Activated CD8-positive, alpha-beta memory T cell treated with anti-CD3 and anti-CD28 coated beads, Interleukin-2, amount 50 U/mL, for 24 hours (primary cell): ENCODE measurements around the gene DARS1.
"Not testable (repeated sequence)": the region's sequence is repeated elsewhere in the genome, so short reads cannot be mapped to it uniquely, and the experiment has no call there.

ENCODE experiments used
- DNase-seq: peaks from one replicate; pipeline ENCODE4 v3.0.0-alpha.2; 2020; ENCODE audit errors: extremely low read depth

The DARS1 gene

DNA sequence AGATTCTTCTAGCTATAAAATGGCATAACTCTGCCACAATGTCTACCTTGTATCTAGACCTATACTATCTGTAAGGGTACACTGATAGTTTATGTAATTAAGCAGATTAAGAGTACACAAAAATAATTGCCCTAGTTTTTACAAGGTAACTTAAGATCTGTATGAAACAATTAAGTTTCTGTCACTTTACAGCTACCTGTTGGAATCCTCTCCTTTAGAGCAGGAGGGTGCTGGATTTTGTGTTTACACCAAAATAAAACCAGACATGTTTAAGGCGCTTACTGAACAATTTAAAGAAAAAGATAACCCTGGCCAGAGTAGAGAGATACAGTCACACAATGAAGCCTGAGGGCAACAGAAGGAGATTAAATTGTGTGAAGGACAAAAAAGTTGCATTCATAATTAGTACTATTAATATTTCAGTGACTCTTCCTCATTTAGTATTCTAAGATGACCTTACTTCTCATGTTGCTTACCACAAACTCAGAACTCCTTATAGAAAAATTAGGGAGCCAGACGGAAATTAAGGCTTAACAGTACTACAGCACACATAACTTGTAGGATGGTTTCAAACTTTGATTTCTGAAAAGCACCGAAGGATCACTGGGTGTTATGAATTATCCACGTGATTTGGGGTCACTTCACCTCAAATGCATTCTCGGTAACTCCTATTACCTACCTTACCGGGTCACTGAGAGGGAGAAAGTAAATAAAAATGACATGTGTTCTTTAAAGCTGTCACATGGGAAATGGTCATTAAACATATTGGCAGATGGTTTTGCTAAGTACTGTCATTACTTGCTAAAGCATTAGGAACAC is 1.0 kb downstream of the DARS1 start:
- no peak for DNase-seq

DNA sequence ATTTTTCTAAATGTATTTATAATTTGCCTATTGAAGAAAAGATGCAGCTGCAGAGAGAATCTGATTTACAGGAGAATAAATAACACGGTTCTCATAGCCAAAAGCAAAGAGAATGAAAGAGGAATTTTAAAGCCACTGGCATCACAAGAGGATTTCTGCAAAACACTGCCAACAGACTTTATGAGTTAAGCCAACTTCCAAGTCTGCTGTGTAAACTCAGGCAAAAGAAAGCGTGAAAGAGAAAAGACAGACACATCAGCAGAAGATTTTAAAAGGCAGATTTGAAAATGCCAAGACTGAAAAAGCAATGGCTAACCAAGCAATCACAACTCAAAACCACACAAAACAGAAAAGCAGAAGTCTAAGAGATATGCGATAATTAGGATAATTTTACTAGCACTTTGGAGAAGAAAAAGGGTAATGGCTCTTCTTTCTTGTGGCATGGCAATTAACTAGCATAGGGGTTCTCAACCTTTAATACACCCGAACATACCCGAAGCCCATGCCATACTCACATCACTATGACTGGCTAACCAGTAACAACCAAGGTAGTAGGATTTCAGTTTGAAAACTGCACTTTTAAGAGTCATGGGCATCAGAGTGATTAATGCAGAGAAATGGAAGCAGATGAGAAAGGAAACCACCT is 4.9 kb downstream of the DARS1 start:
- DNase-seq: no peak

DNA sequence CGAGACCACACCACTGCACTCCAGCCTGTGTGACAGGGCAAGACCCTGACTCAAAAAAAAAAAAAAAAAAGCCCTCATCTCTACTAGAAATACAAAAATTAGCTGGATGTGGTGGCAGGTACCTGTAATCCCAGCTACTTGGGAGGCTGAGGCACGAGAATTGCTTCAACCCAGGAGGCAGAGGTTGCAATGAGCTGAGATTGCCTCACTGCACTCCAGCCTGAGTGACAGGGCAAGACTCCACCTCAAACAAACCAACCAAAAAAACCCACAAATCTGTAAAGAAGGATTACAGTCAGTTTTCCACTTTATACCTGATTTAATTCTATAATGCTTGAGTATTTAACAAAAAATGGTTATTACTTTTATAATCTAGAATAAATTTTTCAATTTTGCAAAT is 9.7 kb downstream of the DARS1 start:
- DNase-seq: no peak

GRCh38 chr2:135974036-135974435 is 11.4 kb downstream of the DARS1 start:
- no peak for DNase-seq

- DNase-seq: no peak
Measured at GRCh38 chr2:135969655-135970387, 15.6 kb downstream of the DARS1 start.

DNA sequence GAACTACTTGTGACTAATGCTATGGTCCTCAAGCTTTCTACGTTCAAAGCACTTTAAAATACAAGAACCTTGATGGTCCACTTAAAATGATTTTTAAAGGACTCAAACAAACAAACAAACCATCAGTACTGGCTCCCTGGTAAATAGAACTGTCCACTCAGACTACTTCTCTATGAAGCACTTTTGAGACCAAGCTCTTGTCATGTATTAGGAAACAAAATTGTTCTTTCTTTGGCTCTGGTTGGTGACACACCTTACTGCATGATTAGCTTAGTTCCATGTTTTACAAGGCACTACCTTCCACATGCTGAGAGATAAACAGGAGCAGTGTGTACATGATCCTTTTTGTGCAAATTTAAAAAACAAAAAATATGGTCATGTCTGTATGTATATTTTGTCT is 19.7 kb downstream of the DARS1 start:
- no peak for DNase-seq

- DNase-seq: not testable (repeated sequence)
Measured at GRCh38 chr2:135964404-135964803, 21.0 kb downstream of the DARS1 start.

- no peak for DNase-seq
Measured at GRCh38 chr2:135963841-135964240, 21.6 kb downstream of the DARS1 start.

- DNase-seq: no peak
Measured at GRCh38 chr2:135962366-135963123, 22.9 kb downstream of the DARS1 start.

- no peak for DNase-seq
Measured at GRCh38 chr2:135960656-135961551, 24.5 kb downstream of the DARS1 start.

GRCh38 chr2:135960150-135960549 is 25.3 kb downstream of the DARS1 start:
- no peak for DNase-seq

DNA sequence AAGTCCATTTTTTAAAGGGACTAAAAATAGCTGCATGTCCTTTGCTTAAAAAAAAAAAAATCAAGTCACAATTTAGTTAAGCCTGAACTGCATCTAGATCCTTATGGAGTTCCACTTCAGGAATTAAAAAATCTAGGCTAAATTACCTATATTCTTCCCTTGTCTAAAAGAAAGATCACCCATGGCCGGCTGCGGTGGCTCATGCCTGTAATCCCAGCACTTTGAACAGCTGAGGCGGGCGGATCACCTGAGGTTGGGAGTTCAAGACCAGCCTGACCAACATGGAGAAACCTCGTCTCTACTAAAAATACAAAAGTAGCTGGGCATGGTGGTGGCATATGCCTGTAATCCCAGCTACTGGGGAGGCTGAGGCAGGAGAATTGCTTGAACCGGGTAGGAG is 26.5 kb downstream of the DARS1 start:
- DNase-seq: not testable (repeated sequence)

GRCh38 chr2:135954020-135954601 is 31.3 kb downstream of the DARS1 start:
- DNase-seq: no peak

GRCh38 chr2:135952891-135953290 is 32.5 kb downstream of the DARS1 start:
- no peak for DNase-seq

- no peak for DNase-seq
Measured at GRCh38 chr2:135951041-135951583, 34.3 kb downstream of the DARS1 start.

DNA sequence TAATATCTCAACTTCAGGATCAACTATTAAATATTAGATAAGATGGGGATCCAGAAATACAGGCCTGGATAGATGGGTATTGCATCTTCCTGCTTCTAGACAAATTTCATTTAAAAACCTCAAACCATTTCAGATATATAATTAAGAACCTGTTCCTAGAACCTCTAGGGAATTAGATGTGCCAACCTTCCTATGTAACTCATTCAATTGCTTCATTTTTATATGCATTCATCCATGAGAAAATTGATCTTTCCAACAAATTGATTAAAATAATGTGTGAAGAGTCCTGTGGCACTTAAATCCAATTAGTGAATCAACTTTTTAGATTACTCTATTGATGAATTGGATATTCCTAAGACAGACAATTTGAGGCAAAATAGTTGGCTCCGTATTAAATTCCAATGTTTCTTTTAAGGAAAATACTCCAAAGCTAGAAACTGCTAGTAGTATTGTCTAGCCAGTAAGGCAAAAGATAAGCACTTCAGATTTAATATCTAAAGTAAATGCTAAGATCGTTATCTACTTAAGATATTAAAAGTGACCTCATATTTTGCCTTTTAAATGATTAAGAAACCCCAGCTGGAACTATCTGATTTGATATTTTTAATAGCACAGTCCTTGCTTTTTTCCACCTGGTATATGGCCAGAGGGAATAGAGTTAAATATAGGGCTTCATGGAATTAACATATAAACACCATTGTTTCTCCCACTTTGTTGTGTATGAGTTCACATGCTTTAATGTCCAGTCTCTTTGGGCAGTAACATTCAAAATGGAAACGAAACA is 35.8 kb downstream of the DARS1 start:
- no peak for DNase-seq

GRCh38 chr2:135948642-135949355 is 36.6 kb downstream of the DARS1 start:
- DNase-seq: no peak

DNA sequence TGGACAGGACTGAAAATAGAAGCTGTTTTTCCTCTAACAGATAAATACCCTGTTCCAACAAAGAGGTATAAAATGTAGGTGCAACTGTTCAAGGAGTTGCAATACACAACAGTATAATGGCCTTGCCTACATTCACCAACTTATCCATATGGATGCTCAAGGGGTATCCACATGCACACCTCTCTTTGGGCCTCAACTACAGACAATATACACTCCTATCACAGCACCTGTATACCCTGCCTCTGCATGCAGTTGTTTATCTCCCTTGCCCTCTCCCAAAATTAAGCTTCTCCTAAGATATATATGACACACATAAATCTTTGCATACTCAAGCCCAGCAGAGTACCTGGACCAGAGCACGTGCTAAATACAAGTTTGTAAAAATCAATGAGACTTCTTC is 37.3 kb downstream of the DARS1 start:
- DNase-seq: no peak

GRCh38 chr2:135947483-135947882 is 37.9 kb downstream of the DARS1 start:
- no peak for DNase-seq
